Activated naive CD4-positive, alpha-beta T cell treated with Interleukin-2 at 50 U/mL for 16 hours (primary cell): Measurements from ENCODE around the gene NIPAL4.
"Not testable (repeated sequence)": the region's sequence is repeated elsewhere in the genome, so short reads cannot be mapped to it uniquely, and the experiment has no call there.

Experiments
- DNase-seq: peaks from one replicate; pipeline ENCODE4 v3.0.0-alpha.2; 2020

The NIPAL4 gene

GRCh38 chr5:157459715-157460599 is at the start of gene NIPAL4:
TSS of gene NIPAL4 (plus strand) at chr5:157460213. CDS start at chr5:157460321, 108 bp downstream.
- peak; percentile 58 for DNase-seq

GRCh38 chr5:157415838-157416237 is 44.2 kb upstream of the NIPAL4 start:
- no peak for DNase-seq

- DNase-seq, result not testable (repeated sequence)
These were observed 40.5 kb upstream of the NIPAL4 start for GRCh38 chr5:157419521-157419920.

GRCh38 chr5:157429920-157430319 is 30.1 kb upstream of the NIPAL4 start:
- not testable (repeated sequence) for DNase-seq

- no peak for DNase-seq
These were observed 28.3 kb upstream of the NIPAL4 start for GRCh38 chr5:157431544-157432200.

GRCh38 chr5:157434096-157434495 is 25.9 kb upstream of the NIPAL4 start:
- no peak for DNase-seq

- DNase-seq, result no peak
These were observed 16.9 kb upstream of the NIPAL4 start for GRCh38 chr5:157443041-157443549.

- no peak for DNase-seq
These were observed 15.8 kb upstream of the NIPAL4 start for GRCh38 chr5:157444224-157444623.

GRCh38 chr5:157445745-157446411 is 14.1 kb upstream of the NIPAL4 start:
- DNase-seq, result no peak

GRCh38 chr5:157446412-157446935 is 13.5 kb upstream of the NIPAL4 start:
- no peak for DNase-seq

GRCh38 chr5:157447201-157447637 is 12.8 kb upstream of the NIPAL4 start:
- no peak for DNase-seq

- no peak for DNase-seq
These were observed 10.8 kb upstream of the NIPAL4 start for GRCh38 chr5:157449011-157449723.

- no peak for DNase-seq
These were observed 10.0 kb upstream of the NIPAL4 start for GRCh38 chr5:157450024-157450423.

GRCh38 chr5:157451806-157452205 is 8.2 kb upstream of the NIPAL4 start:
- no peak for DNase-seq

GRCh38 chr5:157454273-157454672 is 5.7 kb upstream of the NIPAL4 start:
- no peak for DNase-seq

GRCh38 chr5:157455057-157455456 is 5.0 kb upstream of the NIPAL4 start:
- no peak for DNase-seq

GRCh38 chr5:157456301-157456700 is 3.7 kb upstream of the NIPAL4 start:
- no peak for DNase-seq

GRCh38 chr5:157457391-157457790 is 2.6 kb upstream of the NIPAL4 start:
- no peak for DNase-seq

- no peak for DNase-seq
These were observed 1.2 kb upstream of the NIPAL4 start for GRCh38 chr5:157458835-157459234.

GRCh38 chr5:157460921-157461792 is 1.1 kb downstream of the NIPAL4 start:
- no peak for DNase-seq

- no peak for DNase-seq
These were observed 3.1 kb downstream of the NIPAL4 start for GRCh38 chr5:157463081-157463480.
